GM12878 (cell line): ENCODE data around the gene RGS12. TPM values are rescaled to one million over a fixed set of nuclear protein-coding genes. Genes with fewer than 3 reads are reported as not detected.

ENCODE experiments used
- ATAC-seq: fragments of 200-7000 bp; cut with Tn5 transposase; 3 replicates; pipeline ENCODE4 v1.9.1; 2020; ENCODE audit warnings: mild to moderate bottlenecking, moderate library complexity
- BruUV-seq: library from RNA; stranded (reverse); fragments of 400-500 nt; replicated peaks from 2 replicates; lab custom pipeline; 2021; lab: Mats Ljungman, UMichigan
- CTCF ChIA-PET: fragments of 300-600 bp; sonication (Branson Sonifier 250); formaldehyde crosslinking; extraction: SDS; loops from one replicate; lab custom pipeline; 2021; ENCODE audit warnings: inconsistent platforms; lab: Yijun Ruan, JAX
- POLR2A ChIA-PET: fragments of 350-600 bp; formaldehyde crosslinking; extraction: SDS; loops from one replicate; lab custom pipeline; 2021; ENCODE audit warnings: inconsistent platforms; lab: Charles Lee
- RAD21 ChIA-PET: fragments of 300-600 bp; sonication (Branson Sonifier 250); formaldehyde crosslinking; loops from one replicate; lab custom pipeline; 2023; ENCODE audit warnings: antibody characterized with exemption; ENCODE audit not compliant: unreplicated experiment; lab: Charles Lee
- SMC1A ChIA-PET: fragments of 300-600 bp; sonication (Branson Sonifier 250); formaldehyde crosslinking; loops from one replicate; lab custom pipeline; 2023; ENCODE audit not compliant: unreplicated experiment, uncharacterized antibody; lab: Charles Lee
- DNase-seq: peaks from one replicate; pipeline ENCODE4 v3.0.0-alpha.2; 2011; ENCODE audit warnings: low read depth, low spot score
- FAIRE-seq: peaks from 3 replicates; lab custom pipeline; 2011; peaks lifted over from hg19 to GRCh38; lab: Jason Lieb, UNC
- H2AFZ ChIP-seq: 2 replicates; pipeline ENCODE4 v1.6.0; 2011; ENCODE audit warnings: low read depth, low read length, control low read depth; ENCODE audit not compliant: control insufficient read depth
- H3K27ac ChIP-seq: 2 replicates; pipeline ENCODE4 v1.5.1; 2011; ENCODE audit warnings: control low read depth; ENCODE audit not compliant: control insufficient read depth, insufficient read depth
- H3K27me3 ChIP-seq, 2 experiments: replicated peaks in 1 of 2; 2 replicates each; pipeline versions ENCODE4 v1.6.0 to v1.6.1; 2011; ENCODE audit warnings: low read length in 1 of 2; ENCODE audit not compliant: control insufficient read depth in 2 of 2, insufficient read depth in 2 of 2
- H3K36me3 ChIP-seq, 2 experiments: 2 replicates each; pipeline ENCODE4 v1.5.1; 2011; ENCODE audit warnings: low read length in 1 of 2; ENCODE audit not compliant: control insufficient read depth in 2 of 2, insufficient read depth in 2 of 2
- H3K4me1 ChIP-seq: 2 replicates; pipeline ENCODE4 v1.6.1; 2011; ENCODE audit warnings: mild to moderate bottlenecking, low read length, moderate library complexity, mixed read lengths; ENCODE audit not compliant: control insufficient read depth, insufficient read depth
- H3K4me2 ChIP-seq: 2 replicates; pipeline ENCODE4 v1.6.0; 2011; ENCODE audit warnings: control low read depth; ENCODE audit not compliant: control insufficient read depth, insufficient read depth
- H3K4me3 ChIP-seq: fragments of 200-600 bp; sonication (generic); 2 replicates; pipeline ENCODE4 v1.5.1; 2016
- H3K79me2 ChIP-seq: 2 replicates; pipeline ENCODE4 v1.6.0; 2011; ENCODE audit warnings: low read length; ENCODE audit not compliant: control insufficient read depth, insufficient read depth
- H3K9ac ChIP-seq: 2 replicates; pipeline ENCODE4 v1.8.0; 2011; ENCODE audit warnings: low read length, control low read depth, mixed read lengths; ENCODE audit not compliant: control insufficient read depth, insufficient read depth
- H3K9me3 ChIP-seq: replicated peaks from 3 replicates; pipeline ENCODE4 v1.5.1; 2011; ENCODE audit warnings: mild to moderate bottlenecking, low read length; ENCODE audit not compliant: control insufficient read depth, insufficient read depth
- H4K20me1 ChIP-seq: 2 replicates; pipeline ENCODE4 v1.6.0; 2011; ENCODE audit not compliant: control insufficient read depth, insufficient read depth
- ATF2 ChIP-seq: IDR thresholded peaks from 2 replicates; pipeline ENCODE4 v1.6.1; 2012; ENCODE audit warnings: low read length, inconsistent platforms
- BMI1 ChIP-seq: fragments of 450-650 bp; IDR thresholded peaks from 2 replicates; pipeline ENCODE4 v1.6.1; 2016; ENCODE audit warnings: mild to moderate bottlenecking, moderate library complexity, borderline replicate concordance
- CREB1 ChIP-seq: IDR thresholded peaks from 2 replicates; pipeline ENCODE4 v1.6.1; 2012; ENCODE audit warnings: low read depth, mild to moderate bottlenecking, inconsistent platforms
- CTCF ChIP-seq, 3 experiments: IDR thresholded peaks in 2 of 3; conservative IDR thresholded peaks in 1 of 3; 2 replicates each; pipeline ENCODE4 v1.5.1; 2011; ENCODE audit warnings: low read depth in 3 of 3, low read length in 3 of 3, mild to moderate bottlenecking in 3 of 3, control low read depth in 2 of 3, moderate library complexity in 2 of 3, inconsistent platforms in 1 of 3, mixed read lengths in 1 of 3; ENCODE audit not compliant: control insufficient read depth in 2 of 3, insufficient read depth in 1 of 3; ENCODE audit errors: extremely low read depth in 1 of 3
- E4F1 ChIP-seq: fragments of 450-650 bp; IDR thresholded peaks from 2 replicates; pipeline ENCODE4 v1.6.1; 2018; ENCODE audit warnings: borderline replicate concordance, mild to moderate bottlenecking; ENCODE audit not compliant: partially characterized antibody
- NFYB ChIP-seq: IDR thresholded peaks from 2 replicates; pipeline ENCODE4 v1.6.1; 2011; ENCODE audit warnings: low read depth, mild to moderate bottlenecking, low read length, improper control_type of control experiment, moderate library complexity; ENCODE audit not compliant: insufficient read depth
- POLR2AphosphoS2 ChIP-seq: IDR thresholded peaks from 2 replicates; pipeline ENCODE4 v1.6.1; 2011; ENCODE audit warnings: low read depth, mild to moderate bottlenecking, low read length, improper control_type of control experiment, moderate library complexity
- RCOR1 ChIP-seq: conservative IDR thresholded peaks from 2 replicates; pipeline ENCODE4 v1.6.1; 2012; ENCODE audit warnings: low read depth, low read length, improper control_type of control experiment
- RELA ChIP-seq: fragments of 450-650 bp; IDR thresholded peaks from 2 replicates; pipeline ENCODE4 v1.8.0; 2014; ENCODE audit warnings: borderline replicate concordance; ENCODE audit not compliant: partially characterized antibody
- SKIL ChIP-seq: fragments of 450-650 bp; IDR thresholded peaks from 2 replicates; pipeline ENCODE4 v1.6.1; 2017; ENCODE audit warnings: mild to moderate bottlenecking, low read depth, inconsistent platforms; ENCODE audit not compliant: poor library complexity, severe bottlenecking
- SREBF2 ChIP-seq: IDR thresholded peaks from 2 replicates; pipeline ENCODE4 v1.6.1; 2012; ENCODE audit warnings: mild to moderate bottlenecking, low read length
- TAF1 ChIP-seq: IDR thresholded peaks from 2 replicates; pipeline ENCODE4 v1.6.1; 2011; ENCODE audit warnings: mild to moderate bottlenecking, low read depth, low read length, borderline replicate concordance
- TCF7 ChIP-seq: IDR thresholded peaks from 2 replicates; pipeline ENCODE4 v1.6.1; 2014; ENCODE audit warnings: antibody characterized with exemption, borderline replicate concordance
- WGBS: methylation state at CpG from one replicate; pipeline ENCODE4 v1.1.6; 2016; ENCODE audit warnings: low lambda C conversion rate; ENCODE audit not compliant: insufficient replicate concordance, insufficient coverage; ENCODE audit errors: missing lambda C conversion rate; 5-methylcytosine and 5-hydroxymethylcytosine counted together
- in situ Hi-C: fragments of 300-500 bp; cut with MboI; formaldehyde crosslinking; loops from 9 replicates; pipeline ENCODE4 v1.14.3; 2018; ENCODE audit warnings: mixed read lengths
- intact Hi-C: fragments of 100-400 bp; cut with micrococcal nuclease; formaldehyde crosslinking; loops from one replicate; pipeline ENCODE4 v1.14.2; 2022; ENCODE audit not compliant: unreplicated experiment
- polyA plus RNA-seq, 11 experiments: library from polyadenylated mRNA; depleted of rRNA in 4 of 11; unstranded in 6 of 11; stranded (reverse) in 5 of 11; fragments of >200 nt; fragmentation: Nextera tagmentation in 4 of 11; fragmentation: Illumina TruSeq in 1 of 11; extraction: Ambion mirVana in 4 of 11; extraction: Trizol in 1 of 11; gene quantifications; 1 replicate in 1 of 11; 2 replicates in 10 of 11; pipeline versions ENCODE4 v1.2.1 to v1.2.3, GENCODE V29; 2011 to 2016; ENCODE audit warnings: inconsistent platforms in 2 of 11, missing spikeins in 2 of 11, low read depth in 1 of 11
- total RNA-seq, 4 experiments: library from RNA; depleted of rRNA in 3 of 4; stranded (reverse); fragments of >200 nt in 3 of 4; fragmentation: Illumina TruSeq in 1 of 4; extraction: Trizol in 1 of 4; gene quantifications; 2 replicates each; pipeline versions ENCODE4 v1.2.1 to v1.2.3, GENCODE V29; 2013 to 2021

RGS12 gene
- total and polyA plus RNA-seq, 10 of the 15 experiments (the other 5 are each of a cell fraction or from before 2014, with no cell fraction given), result 0.02 to 2.2 (median 0.73) TPM

GRCh38 chr4:3293401-3294391, 875 bp downstream of the RGS12 start:
- Histone ChIP-seq H3K4me2 (peak overlapping the region; percentile 38; the same call in 1 of the 2 replicates), H3K4me1 (peaks cover 11% of the 10 kb centered on the region; the same call in 1 of the 2 replicates), H3K27ac (no peak overlapping the region), H3K9ac (no peak overlapping the region), H3K4me3 (peak overlapping the region; percentile 36; the same call in 1 of the 2 replicates), H2AFZ (peak overlapping the region; percentile 29; the same call in 1 of the 2 replicates), H3K36me3 (no peaks in the 10 kb centered on the region), H3K79me2 (no peaks in the 10 kb centered on the region), H3K9me3 (no peaks in the 10 kb centered on the region; the same call in 1 of the 3 replicates), H3K27me3 (peaks cover 2 to 7% of the 10 kb centered on the region in 2 experiments; a peak in 2 of 4 replicates), H4K20me1 (no peaks in the 10 kb centered on the region)
- ChIA-PET POLR2A (no interaction called here), CTCF (interaction anchor here (1.0 kb wide), 1 partner anchor 186 kb away, joined by 3 read pairs; no protein-coding TSS in a partner anchor), SMC1A (no interaction called here), RAD21 (interaction anchor here (0.5 kb wide), 1 partner anchor 89 kb away, joined by 3 read pairs; no protein-coding TSS in a partner anchor)
- 31% methylated on average over 30 of the region's 42 CpGs for WGBS
- no peak for TF ChIP-seq NFYB
- no peak for TF ChIP-seq SREBF2
- no peak for TF ChIP-seq RELA
- no peak for TF ChIP-seq TAF1
- no peak for TF ChIP-seq POLR2AphosphoS2
- no peak for TF ChIP-seq RCOR1
- TF ChIP-seq SKIL, result no peak
- no peak for TF ChIP-seq BMI1
- TF ChIP-seq E4F1, result no peak
- no peak for TF ChIP-seq ATF2
- TF ChIP-seq TCF7, result no peak
- no peak for TF ChIP-seq CREB1
- no peak for TF ChIP-seq CTCF (IDR thresholded peaks at IDR 0.05 in 2 of 3, conservative IDR thresholded peaks at IDR 0.05 in 1 of 3; ENCODE audit: control insufficient read depth in 2 of 3, extremely low read depth in 1 of 3, insufficient read depth in 1 of 3, low read depth in 3 of 3, low read length in 3 of 3)
- BruUV-seq, result no TSS peak
- no peak for FAIRE-seq
- in situ Hi-C loops (no loop called here), intact Hi-C loops (no loop called here)
- DNase-seq, result no peak
- ATAC-seq, result peak; percentile 9; the same call in 1 of the 3 replicates
